Esophagus (tissue), 2 donors: ENCODE measurements around the gene H2BK1. TPM values are rescaled to one million over a fixed set of nuclear protein-coding genes. Genes with fewer than 3 reads are reported as not detected.

ENCODE experiments used
- H3K27ac ChIP-seq, 2 donors: one replicate each; pipeline ENCODE4 v1.5.1; 2013; ENCODE audit warnings: low read depth in 2 of 2, mild to moderate bottlenecking in 2 of 2, inconsistent platforms in 1 of 2, low read length in 1 of 2, moderate library complexity in 1 of 2
- H3K27me3 ChIP-seq, 2 donors: one replicate each; pipeline ENCODE4 v1.6.1; 2013; ENCODE audit warnings: low read length in 2 of 2, control low read depth in 1 of 2, mild to moderate bottlenecking in 1 of 2; ENCODE audit not compliant: insufficient read depth in 2 of 2, control insufficient read depth in 1 of 2
- H3K36me3 ChIP-seq, 2 donors: one replicate each; pipeline ENCODE4 v1.6.1; 2013; ENCODE audit warnings: low read length in 1 of 2; ENCODE audit not compliant: control insufficient read depth in 2 of 2, insufficient read depth in 2 of 2
- H3K4me1 ChIP-seq, 2 donors: one replicate each; pipeline ENCODE4 v1.6.1; 2013; ENCODE audit warnings: low read length in 1 of 2; ENCODE audit not compliant: control insufficient read depth in 2 of 2, insufficient read depth in 2 of 2
- H3K4me3 ChIP-seq, 2 donors: one replicate each; pipeline ENCODE4 v1.5.1; 2013; ENCODE audit warnings: low read length in 2 of 2, mild to moderate bottlenecking in 2 of 2, low read depth in 1 of 2, moderate library complexity in 1 of 2
- H3K9me3 ChIP-seq, 2 donors: one replicate each; pipeline ENCODE4 v1.6.1; 2013; ENCODE audit warnings: mild to moderate bottlenecking in 2 of 2, low read depth in 1 of 2, low read length in 1 of 2, moderate library complexity in 1 of 2; ENCODE audit not compliant: control insufficient read depth in 2 of 2, insufficient read depth in 1 of 2
- WGBS, 2 donors: extraction: QIAGEN DNeasy Blood & Tissue Kit; methylation state at CpG; one replicate each; pipeline ENCODE4 v1.1.7; 2013; 5-methylcytosine and 5-hydroxymethylcytosine counted together
- polyA plus RNA-seq, 2 donors: library from polyadenylated mRNA; stranded (reverse); fragments of 200-250 nt; gene quantifications; one replicate each; pipeline ENCODE4 v1.2.3, GENCODE V29; 2013
- donor health status: healthy with polysubstance abuse.
- donor health status: Bipolar disorder and iron deficiency.

H2BK1 gene
- polyA plus RNA-seq, 2 donors = not detected

DNA sequence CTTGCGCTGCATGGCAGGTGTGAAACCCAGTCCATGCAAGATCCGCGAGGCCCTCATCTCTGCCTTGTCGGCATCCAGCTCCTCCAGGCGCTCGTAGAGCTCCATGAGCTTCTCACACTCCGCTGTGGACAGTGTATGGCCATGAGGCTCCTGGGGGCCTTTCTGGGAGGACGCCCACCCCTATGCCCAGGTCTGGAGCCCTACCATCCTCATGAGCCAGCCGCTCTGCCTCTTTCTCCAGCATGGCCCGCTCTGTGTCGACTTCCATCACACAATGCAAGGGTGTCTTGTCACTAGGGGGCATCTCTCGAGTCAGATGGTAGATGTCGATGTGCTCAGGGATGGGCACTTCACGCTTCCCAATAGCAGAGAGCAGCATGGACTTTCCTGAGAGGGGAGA, 13.4 kb upstream of the H2BK1 start:
- Histone ChIP-seq H3K36me3 (peaks cover 10 to 30% of the 10 kb centered on the region in 2 donors), H3K27ac (no peak overlapping the region), H3K27me3 (no peaks in the 10 kb centered on the region), H3K9me3 (no peaks in the 10 kb centered on the region), H3K4me3 (no peak overlapping the region), H3K4me1 (peaks cover 0 to 7% of the 10 kb centered on the region in 2 donors)
- 92 to 93% methylated on average over 14 of the region's 14 CpGs for WGBS, 2 donors

DNA sequence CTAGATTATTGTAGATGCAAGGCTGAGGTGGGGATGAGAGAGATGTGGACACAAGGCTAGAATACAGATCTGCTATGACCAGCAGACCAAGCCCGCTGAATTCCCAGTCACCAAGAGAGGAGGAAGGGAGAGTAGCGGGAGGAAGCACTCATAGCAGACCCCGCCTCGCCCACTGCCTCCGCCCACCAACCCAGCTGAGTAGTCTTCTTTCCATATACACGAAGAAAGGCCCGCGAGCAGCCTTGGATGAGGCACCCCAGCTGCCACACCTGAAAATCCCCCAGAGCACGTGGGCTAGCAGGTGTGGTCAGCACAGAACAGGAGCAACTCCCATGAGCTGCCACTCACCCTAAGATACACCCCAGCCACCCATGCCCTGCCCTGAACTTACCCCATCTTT, 7.9 kb upstream of the H2BK1 start:
- 95 to 97% methylated on average over 9 of the region's 9 CpGs for WGBS, 2 donors
- Histone ChIP-seq H3K9me3 (no peaks in the 10 kb centered on the region), H3K4me3 (no peak overlapping the region), H3K27me3 (no peaks in the 10 kb centered on the region), H3K27ac (no peak overlapping the region), H3K4me1 (no peaks in the 10 kb centered on the region), H3K36me3 (peaks cover 17 to 56% of the 10 kb centered on the region in 2 donors)

- Histone ChIP-seq H3K4me1 (no peaks in the 10 kb centered on the region), H3K27me3 (no peaks in the 10 kb centered on the region), H3K4me3 (no peak overlapping the region), H3K9me3 (no peaks in the 10 kb centered on the region), H3K36me3 (peaks cover 11 to 47% of the 10 kb centered on the region in 2 donors), H3K27ac (no peak overlapping the region)
- WGBS, 2 donors = 90 to 95% methylated on average over 5 of the region's 5 CpGs
Observed at GRCh38 chr7:151215396-151215795, 5.1 kb upstream of the H2BK1 start.

DNA sequence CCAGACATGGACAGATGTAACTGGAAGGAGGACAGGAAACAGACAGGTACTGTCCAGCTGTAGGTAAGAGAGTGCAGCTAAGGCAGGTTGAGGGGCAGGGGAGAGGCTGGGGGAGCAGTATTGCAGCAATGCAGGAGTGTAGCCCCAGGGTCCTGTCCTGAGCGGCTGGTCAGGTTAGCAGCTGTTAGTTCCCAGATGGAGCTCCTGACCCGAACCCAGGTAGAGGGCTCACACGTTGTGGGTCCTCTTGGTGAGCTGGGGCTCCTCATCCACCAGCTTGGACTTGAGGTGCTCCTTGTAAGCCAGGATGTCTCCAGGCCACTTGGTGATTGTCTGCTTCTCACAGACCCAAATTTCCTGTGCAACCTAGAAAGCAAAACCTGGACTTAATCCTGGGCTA, 3.5 kb upstream of the H2BK1 start:
- 82 to 89% methylated on average over 3 of the region's 3 CpGs for WGBS, 2 donors
- peaks cover 8 to 41% of the 10 kb centered on the region in 2 donors for H3K36me3 ChIP-seq
- no peaks in the 10 kb centered on the region for H3K27me3 ChIP-seq
- no peaks in the 10 kb centered on the region for H3K4me1 ChIP-seq
- no peak overlapping the region for H3K4me3 ChIP-seq
- H3K9me3 ChIP-seq = no peaks in the 10 kb centered on the region
- no peak overlapping the region for H3K27ac ChIP-seq

DNA sequence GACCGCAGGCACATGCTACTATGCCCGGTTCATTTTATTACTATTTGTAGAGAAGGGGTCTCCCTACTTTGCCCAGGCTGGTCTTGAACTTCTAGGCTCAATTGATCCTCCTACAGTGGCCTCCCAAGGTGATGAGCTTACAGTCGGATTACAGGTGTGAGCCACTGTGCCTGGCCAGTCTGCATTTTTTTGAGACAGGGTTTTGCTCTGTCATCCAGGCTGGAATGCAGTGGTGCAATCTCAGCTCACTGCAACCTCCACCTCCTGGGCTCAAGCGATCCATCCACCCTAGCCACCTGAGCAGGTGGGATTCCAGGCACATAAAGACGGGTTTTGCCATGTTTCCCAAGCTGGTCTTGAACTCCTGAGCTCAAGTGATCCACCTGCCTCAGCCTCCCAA, 2.3 kb upstream of the H2BK1 start:
- 81 to 91% methylated on average over 5 of the region's 5 CpGs for WGBS, 2 donors
- H3K4me3 ChIP-seq = no peak overlapping the region
- no peaks in the 10 kb centered on the region for H3K9me3 ChIP-seq
- peaks cover 2 to 29% of the 10 kb centered on the region in 2 donors for H3K36me3 ChIP-seq
- H3K4me1 ChIP-seq = no peaks in the 10 kb centered on the region
- H3K27me3 ChIP-seq = no peaks in the 10 kb centered on the region
- H3K27ac ChIP-seq = no peak overlapping the region

- Histone ChIP-seq H3K4me1 (no peaks in the 10 kb centered on the region), H3K27me3 (no peaks in the 10 kb centered on the region), H3K36me3 (peaks cover 0 to 22% of the 10 kb centered on the region in 2 donors), H3K9me3 (no peaks in the 10 kb centered on the region), H3K4me3 (no peak overlapping the region), H3K27ac (no peak overlapping the region)
- whole genome bisulfite sequencing, 2 donors = 78 to 82% methylated on average over 3 of the region's 3 CpGs
Observed at GRCh38 chr7:151211155-151211772, 976 bp upstream of the H2BK1 start.

GRCh38 chr7:151209588-151209987, 700 bp downstream of the H2BK1 start:
- H3K27ac ChIP-seq = no peak overlapping the region
- no peaks in the 10 kb centered on the region for H3K9me3 ChIP-seq
- no peak overlapping the region for H3K4me3 ChIP-seq
- WGBS, 2 donors = 84 to 86% methylated on average over 6 of the region's 6 CpGs
- H3K36me3 ChIP-seq = peaks cover 0 to 9% of the 10 kb centered on the region in 2 donors
- H3K27me3 ChIP-seq = peaks cover 0 to 5% of the 10 kb centered on the region in 2 donors
- H3K4me1 ChIP-seq = no peaks in the 10 kb centered on the region

GRCh38 chr7:151208253-151208862, 1.9 kb downstream of the H2BK1 start:
- 61 to 66% methylated on average over 9 of the region's 9 CpGs for WGBS, 2 donors
- Histone ChIP-seq H3K4me1 (no peaks in the 10 kb centered on the region), H3K27ac (no peak overlapping the region), H3K27me3 (peaks cover 0 to 5% of the 10 kb centered on the region in 2 donors), H3K4me3 (no peak overlapping the region), H3K36me3 (no peaks in the 10 kb centered on the region), H3K9me3 (no peaks in the 10 kb centered on the region)

DNA sequence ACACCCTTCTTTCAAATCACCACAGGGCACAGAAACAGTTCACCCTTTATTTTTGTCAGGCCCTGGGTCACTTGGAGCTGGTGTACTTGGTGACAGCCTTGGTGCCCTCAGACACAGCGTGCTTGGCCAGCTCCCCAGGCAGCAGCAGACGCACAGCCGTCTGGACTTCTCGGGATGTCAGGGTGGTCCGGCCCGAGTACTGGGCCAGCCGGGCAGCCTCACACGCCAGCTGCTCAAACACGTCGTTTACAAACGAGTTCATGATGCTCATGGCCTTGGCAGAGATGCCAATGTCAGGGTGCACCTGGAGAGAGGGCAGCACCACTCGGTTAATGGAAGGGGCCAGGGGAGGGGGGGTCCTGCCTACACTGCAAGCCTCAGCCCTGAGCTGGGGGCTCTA, 2.5 kb downstream of the H2BK1 start:
- WGBS, 2 donors = 59 to 60% methylated on average over 12 of the region's 12 CpGs
- no peaks in the 10 kb centered on the region for H3K9me3 ChIP-seq
- H3K27ac ChIP-seq = no peak overlapping the region
- no peaks in the 10 kb centered on the region for H3K36me3 ChIP-seq
- no peaks in the 10 kb centered on the region for H3K4me1 ChIP-seq
- no peak overlapping the region for H3K4me3 ChIP-seq
- H3K27me3 ChIP-seq = peaks cover 0 to 5% of the 10 kb centered on the region in 2 donors

GRCh38 chr7:151207315-151207714, 3.0 kb downstream of the H2BK1 start:
- 56 to 61% methylated on average over 9 of the region's 9 CpGs for WGBS, 2 donors
- Histone ChIP-seq H3K36me3 (no peaks in the 10 kb centered on the region), H3K4me3 (no peak overlapping the region), H3K9me3 (no peaks in the 10 kb centered on the region), H3K4me1 (no peaks in the 10 kb centered on the region), H3K27ac (no peak overlapping the region), H3K27me3 (peaks cover 0 to 5% of the 10 kb centered on the region in 2 donors)
